GM20431 (cell line): ENCODE measurements around the gene AK8.

Source experiments
- in situ Hi-C: fragments of 300-500 bp; cut with MseI, MboI; formaldehyde crosslinking; loops from one replicate; pipeline ENCODE4 v1.15.0; 2020; ENCODE audit warnings: low sequenced_read_pairs; ENCODE audit not compliant: unreplicated experiment

The AK8 gene

GRCh38 chr9:132832171-132832881 lies 45.8 kb downstream of the AK8 start:
- in situ Hi-C loops: no loop called here

- in situ Hi-C loops: no loop called here
Measured at GRCh38 chr9:132828201-132828770, 49.8 kb downstream of the AK8 start.

GRCh38 chr9:132827366-132827765 lies 50.7 kb downstream of the AK8 start:
- in situ Hi-C loops: no loop called here

- in situ Hi-C loops: no loop called here
Measured at GRCh38 chr9:132826621-132827365, 51.3 kb downstream of the AK8 start.

DNA sequence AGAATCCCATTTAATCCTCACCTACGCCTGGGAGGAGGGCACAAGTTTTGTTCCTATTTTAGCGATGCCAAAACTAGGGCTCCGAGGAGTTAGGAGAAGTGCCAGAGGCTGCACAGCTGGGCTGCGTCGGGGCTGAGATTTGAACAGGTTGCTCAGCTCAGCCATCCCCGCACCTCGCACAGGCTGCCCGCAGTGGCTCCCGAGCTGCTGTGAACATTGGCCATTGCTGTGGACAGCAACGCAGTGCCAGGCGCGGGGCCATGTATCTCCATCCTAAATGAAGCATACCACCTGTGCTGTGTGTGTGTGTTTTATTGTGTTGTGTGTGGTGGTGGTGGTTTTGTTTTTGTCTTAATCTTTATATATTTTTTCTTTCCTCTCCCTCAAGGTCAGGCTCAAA lies 52.0 kb downstream of the AK8 start:
- in situ Hi-C loops: no loop called here

- in situ Hi-C loops: no loop called here
Measured at GRCh38 chr9:132825430-132825829, 52.7 kb downstream of the AK8 start.

DNA sequence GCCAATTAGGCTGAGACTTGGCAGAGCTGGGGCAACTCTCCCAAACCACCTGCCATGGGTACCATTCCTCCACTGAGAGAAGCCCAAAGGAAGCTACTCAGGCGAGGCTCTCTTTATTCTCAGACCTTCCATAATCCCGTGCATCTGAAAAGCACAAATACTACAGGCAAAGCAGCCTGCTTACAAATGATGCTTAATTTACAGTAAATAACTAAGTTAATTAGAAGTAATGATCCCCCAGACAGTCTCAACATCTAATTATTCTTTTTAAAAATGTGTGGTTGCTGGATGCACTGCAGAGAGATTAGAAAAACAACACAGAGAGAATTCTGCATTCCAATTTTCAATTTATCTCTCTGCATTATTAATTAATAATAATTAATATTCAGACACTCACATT lies 53.1 kb downstream of the AK8 start:
- in situ Hi-C loops: no loop called here

- in situ Hi-C loops: no loop called here
Measured at GRCh38 chr9:132824151-132824550, 53.9 kb downstream of the AK8 start.

- in situ Hi-C loops: no loop called here
Measured at GRCh38 chr9:132823370-132824145, 54.5 kb downstream of the AK8 start.

DNA sequence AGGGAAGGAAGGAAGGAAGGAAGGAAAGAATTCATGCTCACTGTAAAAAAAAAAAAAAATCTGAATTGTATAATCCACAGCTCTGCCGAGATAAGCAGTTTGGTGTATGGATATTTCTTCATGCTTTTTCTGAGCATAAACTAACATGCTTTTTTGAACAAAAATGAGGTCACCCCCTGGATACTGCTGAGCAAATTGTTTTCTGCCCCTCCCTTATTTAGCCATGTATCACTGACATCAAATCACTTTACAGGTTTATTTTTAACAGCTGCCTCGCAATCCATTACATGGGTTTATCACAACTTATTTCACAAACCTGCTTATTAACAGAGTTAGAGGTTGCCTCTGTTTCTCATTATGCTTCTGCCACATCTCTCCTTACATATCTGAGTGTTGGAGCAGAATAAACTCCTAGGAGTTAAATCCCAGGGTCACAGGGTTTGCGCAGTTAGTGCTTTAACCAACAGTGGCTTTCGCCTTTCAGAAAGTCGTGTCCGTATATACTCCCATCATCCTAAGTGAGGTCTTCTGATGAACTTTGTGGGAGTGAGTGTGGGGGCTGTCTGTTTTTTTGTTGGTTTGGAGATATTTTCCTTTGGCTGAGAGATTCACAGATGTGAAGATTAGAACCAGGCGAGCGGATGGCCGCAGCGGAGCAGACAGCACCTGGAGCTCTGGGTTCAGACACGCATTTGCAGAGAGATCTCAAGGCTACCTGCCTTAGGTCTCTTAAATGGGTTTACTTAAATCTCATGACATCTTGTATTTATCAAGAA lies 57.7 kb downstream of the AK8 start:
- in situ Hi-C loops: no loop called here

DNA sequence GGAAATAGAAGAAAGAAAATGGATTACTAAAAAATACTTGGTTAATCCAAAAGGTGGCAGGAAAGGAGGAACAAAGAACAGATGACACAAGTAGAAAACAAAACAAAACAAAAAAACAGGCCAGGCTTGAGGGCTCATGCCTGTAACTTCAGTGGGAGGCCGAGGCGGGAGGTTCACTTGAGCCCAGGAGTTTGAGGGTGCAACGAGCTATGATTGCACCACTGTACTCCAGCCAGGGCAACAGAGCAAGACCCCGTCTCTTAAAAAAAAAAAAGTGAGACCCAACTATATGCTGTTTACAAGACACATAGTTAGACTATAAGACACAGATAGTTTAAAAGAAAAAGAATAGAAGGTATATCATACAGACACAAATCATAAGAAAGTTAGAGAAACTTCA lies 59.5 kb downstream of the AK8 start:
- in situ Hi-C loops: no loop called here

GRCh38 chr9:132814937-132815336 lies 63.1 kb downstream of the AK8 start:
- in situ Hi-C loops: no loop called here

DNA sequence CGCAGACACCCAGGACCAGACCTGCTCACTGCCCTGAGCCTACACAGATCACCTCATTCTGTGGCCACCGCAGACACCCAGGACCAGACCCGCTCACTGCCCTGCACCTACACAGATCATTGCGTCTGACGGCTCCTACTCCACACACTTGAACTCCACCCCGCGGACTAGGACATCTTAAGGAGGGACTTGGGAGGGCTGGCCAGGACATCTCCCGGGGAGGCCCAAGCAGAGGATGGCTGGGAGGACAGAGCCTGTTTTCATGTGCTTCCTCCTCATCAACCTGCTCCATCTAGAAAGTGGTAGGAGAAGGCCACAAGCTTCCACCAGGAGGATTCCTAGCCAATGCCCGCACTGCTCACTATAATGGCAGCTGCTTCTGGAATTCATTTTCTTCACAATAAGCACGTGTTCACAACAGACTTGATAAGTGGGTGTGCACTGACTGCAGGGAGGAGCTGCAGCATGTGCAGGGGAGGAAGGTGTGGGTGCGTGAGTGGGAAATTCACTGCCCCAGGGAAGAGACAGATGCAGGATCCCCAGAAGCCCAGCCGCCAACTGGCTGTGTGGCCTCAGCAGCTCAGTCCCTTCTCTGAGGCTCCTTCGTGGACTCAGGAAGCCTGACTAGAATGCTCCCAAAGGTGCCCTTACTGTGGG lies 64.8 kb downstream of the AK8 start:
- in situ Hi-C loops: no loop called here

GRCh38 chr9:132811985-132812384 lies 66.1 kb downstream of the AK8 start:
- in situ Hi-C loops: no loop called here

- in situ Hi-C loops: no loop called here
Measured at GRCh38 chr9:132810314-132810713, 67.8 kb downstream of the AK8 start.

- in situ Hi-C loops: no loop called here
Measured at GRCh38 chr9:132809677-132810271, 68.3 kb downstream of the AK8 start.

DNA sequence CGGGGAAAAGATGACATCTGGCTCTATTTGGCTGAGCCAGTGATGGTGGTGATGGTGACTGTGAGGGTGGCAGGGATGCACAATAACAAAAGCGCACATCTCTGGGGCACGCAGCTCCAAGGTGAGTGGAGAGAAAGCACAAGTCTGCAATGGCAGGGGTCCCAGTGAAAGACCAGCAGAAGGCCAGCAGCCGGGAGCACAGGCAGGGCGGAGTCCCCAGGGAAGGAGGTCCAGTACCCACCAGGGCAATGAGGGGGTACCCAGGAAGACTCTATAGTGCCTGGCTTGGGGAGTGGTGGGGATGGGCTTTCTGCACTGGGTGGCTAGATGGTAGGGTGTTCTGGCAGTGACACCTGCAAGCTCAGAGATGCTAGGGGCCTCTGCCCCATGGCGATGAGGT lies 69.4 kb downstream of the AK8 start:
- in situ Hi-C loops: no loop called here

DNA sequence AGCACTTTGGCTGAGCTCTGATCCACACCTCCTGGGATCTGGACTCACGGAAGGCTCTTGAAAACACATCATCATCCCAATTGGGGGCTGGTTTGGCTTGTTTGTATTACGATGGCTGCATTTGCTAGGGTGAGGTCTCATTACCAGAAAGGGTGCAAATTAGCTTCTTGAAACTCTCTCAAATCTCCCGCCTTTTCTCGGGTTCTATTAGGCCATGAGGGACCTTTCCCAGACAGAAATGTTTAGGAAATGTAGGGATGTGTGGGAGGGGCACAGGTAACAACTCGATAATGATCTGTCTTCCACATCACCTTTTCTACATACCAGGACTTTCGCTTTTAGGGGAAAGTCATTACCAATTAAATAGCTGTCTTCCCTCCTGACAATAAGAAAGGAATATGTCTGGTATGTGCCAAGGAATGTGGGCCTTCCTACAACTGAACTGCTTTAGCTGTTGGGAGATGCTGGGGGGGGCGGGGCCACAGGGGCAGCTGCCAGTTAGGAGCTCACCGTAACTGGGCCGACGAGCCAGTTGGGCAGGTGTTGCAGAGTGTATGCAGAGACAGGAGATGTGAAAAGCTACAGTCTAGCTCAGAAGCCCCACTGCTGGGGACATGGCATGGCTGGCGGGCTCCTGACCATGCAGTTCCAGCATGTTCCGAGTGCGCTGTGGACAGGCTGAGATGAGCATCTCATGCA lies 71.2 kb downstream of the AK8 start:
- in situ Hi-C loops: no loop called here

DNA sequence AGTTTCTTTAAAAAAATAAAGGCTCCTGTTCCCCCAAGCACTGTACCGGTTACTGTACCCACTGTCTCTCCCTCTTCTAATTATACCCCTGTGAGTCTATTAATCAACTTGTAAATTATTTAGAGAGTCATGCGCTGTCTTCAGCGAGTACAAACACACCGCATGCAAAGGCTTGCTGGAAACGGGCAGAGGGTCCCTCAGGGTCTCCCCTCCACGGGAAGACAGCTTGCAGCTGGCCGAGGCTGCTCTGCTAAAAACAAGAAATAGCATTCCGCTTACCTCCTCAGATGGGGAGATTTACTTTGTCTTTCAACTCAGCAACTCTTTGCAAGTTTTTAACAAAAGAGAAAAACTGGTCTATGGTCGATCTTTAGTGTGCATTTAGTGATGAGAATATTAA lies 71.8 kb downstream of the AK8 start:
- in situ Hi-C loops: no loop called here
